OCI-LY3 (cell line): ENCODE results near the gene NUDT4.

Source experiments
- EZH2phosphoT487 ChIP-seq: fragments of 200-600 bp; shearing (Covaris generic); IDR thresholded peaks from 2 replicates; pipeline ENCODE4 v1.6.1; 2018; ENCODE audit warnings: antibody characterized with exemption, mixed run types, low read depth
- TF ChIP-seq, protein P1 (sequence below): fragments of 200-600, 300-600 bp; sonication (generic); IDR thresholded peaks from 2 replicates; pipeline ENCODE4 v1.5.1; 2014; ENCODE audit warnings: antibody characterized with exemption, low read length, low read depth

- TF ChIP-seq, protein P1, sequence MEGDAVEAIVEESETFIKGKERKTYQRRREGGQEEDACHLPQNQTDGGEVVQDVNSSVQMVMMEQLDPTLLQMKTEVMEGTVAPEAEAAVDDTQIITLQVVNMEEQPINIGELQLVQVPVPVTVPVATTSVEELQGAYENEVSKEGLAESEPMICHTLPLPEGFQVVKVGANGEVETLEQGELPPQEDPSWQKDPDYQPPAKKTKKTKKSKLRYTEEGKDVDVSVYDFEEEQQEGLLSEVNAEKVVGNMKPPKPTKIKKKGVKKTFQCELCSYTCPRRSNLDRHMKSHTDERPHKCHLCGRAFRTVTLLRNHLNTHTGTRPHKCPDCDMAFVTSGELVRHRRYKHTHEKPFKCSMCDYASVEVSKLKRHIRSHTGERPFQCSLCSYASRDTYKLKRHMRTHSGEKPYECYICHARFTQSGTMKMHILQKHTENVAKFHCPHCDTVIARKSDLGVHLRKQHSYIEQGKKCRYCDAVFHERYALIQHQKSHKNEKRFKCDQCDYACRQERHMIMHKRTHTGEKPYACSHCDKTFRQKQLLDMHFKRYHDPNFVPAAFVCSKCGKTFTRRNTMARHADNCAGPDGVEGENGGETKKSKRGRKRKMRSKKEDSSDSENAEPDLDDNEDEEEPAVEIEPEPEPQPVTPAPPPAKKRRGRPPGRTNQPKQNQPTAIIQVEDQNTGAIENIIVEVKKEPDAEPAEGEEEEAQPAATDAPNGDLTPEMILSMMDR = no peak
- TF ChIP-seq EZH2phosphoT487 = no peak
Observed at GRCh38 chr12:93456077-93456476, 78.4 kb downstream of the NUDT4 start.
